Hematopoietic multipotent progenitor cell treated with erythropoietin and hydrocortisone succinate and interleukin-3 and kit ligand, for 17 days (in vitro differentiated cells): ENCODE results near the gene DDA1.
A peak's percentile ranks its signal among the peaks of the same experiment; 100 is the strongest.

Experiments
- DNase-seq: peaks from one replicate; pipeline ENCODE4 v3.0.0-alpha.2; 2015; ENCODE audit warnings: low spot score

The DDA1 gene

GRCh38 chr19:17330262-17331044 lies 21.1 kb downstream of the DDA1 start:
- DNase-seq = no peak

DNA sequence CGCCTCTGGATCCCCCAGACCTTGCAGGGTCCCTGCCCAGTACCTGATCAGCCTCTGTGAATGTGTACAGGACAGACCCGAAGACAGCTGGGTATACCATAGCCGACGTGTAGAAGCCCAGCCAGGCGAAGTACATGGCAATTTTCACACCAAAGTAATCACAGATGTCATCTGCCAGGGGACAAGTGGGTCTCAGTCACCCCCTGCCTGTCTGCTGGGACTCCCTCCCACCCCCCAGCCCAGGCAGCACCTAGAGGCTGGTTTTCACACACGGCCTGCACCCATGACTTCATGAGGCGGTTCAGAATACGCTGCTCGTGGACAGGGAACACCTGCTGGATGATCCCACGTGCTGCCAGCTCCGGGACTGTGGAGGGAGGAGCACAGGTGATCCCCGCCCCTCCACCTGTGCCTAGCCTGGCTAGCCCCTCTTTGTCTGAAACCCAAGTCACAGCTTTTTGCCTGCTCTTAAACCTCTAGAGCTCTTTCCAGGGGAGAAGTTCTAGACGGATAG lies 21.7 kb downstream of the DDA1 start:
- DNase-seq = no peak

DNA sequence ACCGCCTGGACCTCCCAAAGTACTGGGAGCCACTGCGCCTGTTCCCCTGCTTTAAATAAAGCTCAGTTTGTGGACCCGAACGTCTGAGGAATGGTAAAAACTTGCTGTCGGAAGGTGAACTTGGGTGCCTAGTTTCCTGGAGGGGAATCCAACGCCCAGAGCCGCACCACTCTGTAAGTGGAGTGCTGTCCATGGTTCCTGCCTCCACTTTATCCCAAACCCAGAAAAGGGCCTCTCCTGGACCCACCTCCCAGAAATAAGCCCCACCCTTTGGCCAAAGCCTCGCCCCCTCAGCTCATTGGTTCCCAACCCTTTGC lies 23.0 kb downstream of the DDA1 start:
- no peak for DNase-seq

DNA sequence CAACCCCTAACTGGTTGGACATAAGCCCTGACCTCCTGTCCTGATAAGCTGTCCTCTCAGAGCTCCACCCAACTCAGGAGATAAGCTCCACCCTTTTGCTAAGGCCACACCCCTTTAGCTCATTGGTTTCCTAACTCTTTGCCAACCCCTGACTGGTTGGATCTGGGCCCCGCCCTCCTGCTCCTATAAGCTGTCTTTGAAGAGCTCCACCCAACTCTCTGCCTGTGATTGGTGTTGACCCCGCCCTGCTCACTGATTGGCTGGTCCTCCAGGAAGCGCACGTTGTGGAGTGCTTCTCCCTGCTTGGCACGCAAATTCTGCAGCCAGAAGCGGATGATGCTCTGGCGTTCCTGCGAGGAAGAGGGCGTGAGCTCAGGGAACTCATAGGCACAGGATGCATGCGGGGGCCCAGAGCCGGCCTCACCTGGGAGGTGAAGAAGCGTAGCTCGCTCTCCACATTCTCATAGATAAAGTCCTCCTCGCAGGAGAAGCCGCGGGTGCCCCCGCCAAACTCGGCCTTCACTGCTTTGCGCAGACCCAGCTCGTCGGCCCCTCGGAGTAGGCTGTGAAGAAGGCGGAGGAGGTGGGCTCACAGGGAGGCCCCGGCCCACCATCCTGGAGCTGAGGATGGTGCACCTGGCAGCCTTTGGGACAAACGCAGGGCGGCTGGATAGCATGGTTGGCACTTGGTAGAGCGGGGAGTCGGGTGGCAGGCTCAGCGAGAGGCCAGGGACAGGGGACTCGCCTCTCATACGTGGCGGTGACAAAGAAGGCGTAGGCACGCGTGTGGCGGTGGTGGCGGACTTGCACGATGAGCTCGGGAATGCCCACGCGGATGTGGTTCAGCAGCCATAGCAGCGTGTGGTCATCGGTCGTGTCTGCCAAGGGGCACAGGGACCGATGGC lies 23.6 kb downstream of the DDA1 start:
- DNase-seq = peak; percentile 71

GRCh38 chr19:17333611-17334413 lies 24.4 kb downstream of the DDA1 start:
- no peak for DNase-seq

DNA sequence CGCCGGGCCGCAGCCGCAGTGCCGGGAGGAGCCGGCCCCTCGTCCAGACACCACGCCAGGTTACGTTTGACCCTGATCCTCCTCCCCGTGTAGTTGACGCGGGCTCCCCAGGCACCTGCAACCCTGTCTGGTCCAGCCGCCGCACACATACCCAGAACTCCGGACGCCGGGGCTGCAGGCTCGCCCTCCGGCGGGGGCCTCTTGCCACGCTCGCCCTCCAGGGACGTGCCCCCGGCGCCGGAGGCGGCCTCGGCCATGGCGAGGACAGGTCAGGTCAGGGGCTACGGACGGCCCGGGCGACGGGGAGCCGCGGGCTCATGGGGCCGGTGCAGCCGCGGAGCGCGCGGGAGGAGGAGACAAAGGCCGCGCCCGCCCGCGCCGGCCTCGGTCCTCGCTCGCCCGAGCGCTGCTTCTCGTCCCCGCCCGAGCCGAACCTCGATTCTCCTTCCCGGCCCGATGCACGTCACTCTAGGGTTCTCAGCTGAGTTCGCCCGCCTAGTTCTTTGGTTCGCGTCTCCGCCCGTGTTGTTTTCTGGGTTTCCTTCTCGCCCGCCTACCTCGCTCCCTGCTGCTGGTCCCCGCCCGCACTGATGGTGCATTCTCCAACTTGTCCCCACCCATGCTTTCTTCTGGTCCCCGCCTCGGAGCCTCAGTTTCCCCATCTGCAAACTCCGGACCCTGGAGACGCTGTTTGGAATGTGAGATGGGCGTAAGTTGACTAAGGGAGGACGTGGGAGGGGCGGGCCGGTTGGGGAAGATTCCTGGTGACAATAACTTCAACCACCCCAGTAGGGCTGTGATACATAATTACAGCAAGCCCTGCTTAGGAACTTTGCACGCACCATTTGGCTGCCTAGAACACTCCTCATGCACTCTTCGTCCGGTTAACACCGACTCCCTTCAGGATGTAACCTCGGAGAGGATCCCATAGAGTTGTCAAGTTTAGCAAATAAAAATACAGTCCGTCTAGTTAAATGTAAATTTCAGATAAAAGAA lies 25.3 kb downstream of the DDA1 start, which contains the start of gene ANO8:
Gene ANO8, minus strand, starts transcription at position 442 of the 996 bp plus-strand sequence. Its CDS starts 185 bp downstream, at position 257.
- peak; percentile 74 for DNase-seq

DNA sequence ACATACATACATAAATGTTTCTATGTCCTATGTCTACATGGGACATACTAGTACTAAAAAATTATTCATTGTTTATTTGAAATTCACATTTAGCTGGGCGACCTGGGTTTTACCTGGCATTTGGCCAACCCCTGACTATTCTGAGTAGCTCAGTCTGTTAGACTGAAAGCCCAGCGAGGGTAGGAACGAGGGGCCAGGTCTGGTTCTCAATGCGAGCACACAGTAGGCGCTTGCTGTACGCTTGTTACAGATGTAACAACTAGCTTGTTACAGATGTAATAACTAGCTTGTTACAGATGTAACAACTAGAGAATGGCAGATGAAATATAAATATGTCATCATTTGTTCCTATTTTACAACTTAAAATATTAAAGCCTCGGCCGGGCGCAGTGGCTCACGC lies 26.2 kb downstream of the DDA1 start:
- DNase-seq = no peak

GRCh38 chr19:17336872-17337674 lies 27.7 kb downstream of the DDA1 start, which contains the start of gene GTPBP3:
GTPBP3 (plus strand) TSS chr19:17337553; CDS start chr19:17337612, 59 bp downstream.
- peak; percentile 88 for DNase-seq

GRCh38 chr19:17337675-17338432 lies 28.5 kb downstream of the DDA1 start:
- DNase-seq = peak; percentile 34

- no peak for DNase-seq
These were observed 29.2 kb downstream of the DDA1 start for GRCh38 chr19:17338433-17339078.

GRCh38 chr19:17339088-17339741 lies 29.9 kb downstream of the DDA1 start:
- DNase-seq = no peak

GRCh38 chr19:17340302-17340870 lies 31.0 kb downstream of the DDA1 start:
- no peak for DNase-seq

DNA sequence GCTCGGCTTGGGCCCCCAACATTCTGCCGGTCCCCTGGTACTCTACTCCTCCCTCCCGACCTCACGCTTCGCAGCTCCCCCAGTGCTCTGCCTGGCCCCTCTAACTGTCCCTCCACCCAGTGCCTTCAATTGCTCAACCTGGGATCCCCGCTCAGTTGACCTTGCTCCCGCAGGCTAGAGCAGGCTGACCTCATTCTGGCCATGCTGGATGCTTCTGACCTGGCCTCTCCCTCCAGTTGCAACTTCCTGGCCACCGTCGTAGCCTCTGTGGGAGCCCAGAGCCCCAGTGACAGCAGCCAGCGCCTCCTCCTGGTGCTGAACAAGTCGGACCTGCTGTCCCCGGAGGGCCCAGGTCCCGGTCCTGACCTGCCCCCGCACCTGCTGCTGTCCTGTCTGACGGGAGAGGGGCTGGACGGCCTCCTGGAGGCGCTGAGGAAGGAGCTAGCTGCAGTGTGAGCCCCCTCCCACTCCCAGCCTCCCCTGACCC lies 31.6 kb downstream of the DDA1 start:
- DNase-seq = no peak

DNA sequence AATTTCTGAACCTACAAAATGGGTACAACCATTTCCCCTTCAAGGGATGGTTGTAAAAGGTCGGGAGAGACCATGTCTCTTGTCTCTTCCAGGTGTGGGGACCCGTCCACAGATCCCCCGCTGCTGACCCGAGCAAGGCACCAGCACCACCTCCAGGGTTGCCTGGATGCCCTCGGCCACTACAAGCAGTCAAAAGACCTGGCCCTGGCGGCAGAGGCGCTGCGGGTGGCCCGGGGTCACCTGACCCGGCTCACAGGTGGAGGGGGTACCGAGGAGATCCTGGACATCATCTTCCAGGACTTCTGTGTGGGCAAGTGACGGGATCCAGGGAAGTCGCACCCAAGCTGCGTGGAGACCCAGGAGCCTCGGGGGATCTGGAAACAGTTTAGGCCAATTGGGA lies 32.0 kb downstream of the DDA1 start:
- DNase-seq = no peak

DNA sequence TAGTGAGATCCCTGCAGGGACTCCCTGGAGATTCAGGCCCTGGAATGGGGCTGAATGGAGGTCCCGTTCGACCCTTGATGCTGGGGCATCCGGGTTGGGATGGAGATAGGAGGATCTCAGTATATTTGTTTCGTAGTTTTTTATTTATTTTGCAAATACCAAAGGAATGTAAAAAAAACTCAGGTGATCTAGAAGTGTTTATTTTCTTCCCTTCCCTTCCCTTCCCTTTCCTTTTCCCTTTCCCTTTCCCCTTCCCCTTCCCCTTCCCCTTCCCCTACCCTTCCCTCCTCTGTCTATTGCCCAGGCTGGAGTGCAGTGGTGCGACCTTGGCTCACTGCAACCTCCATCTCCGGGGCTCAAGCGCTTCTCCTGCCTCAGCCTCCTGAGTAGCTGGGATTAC lies 32.5 kb downstream of the DDA1 start:
- DNase-seq = no peak

DNA sequence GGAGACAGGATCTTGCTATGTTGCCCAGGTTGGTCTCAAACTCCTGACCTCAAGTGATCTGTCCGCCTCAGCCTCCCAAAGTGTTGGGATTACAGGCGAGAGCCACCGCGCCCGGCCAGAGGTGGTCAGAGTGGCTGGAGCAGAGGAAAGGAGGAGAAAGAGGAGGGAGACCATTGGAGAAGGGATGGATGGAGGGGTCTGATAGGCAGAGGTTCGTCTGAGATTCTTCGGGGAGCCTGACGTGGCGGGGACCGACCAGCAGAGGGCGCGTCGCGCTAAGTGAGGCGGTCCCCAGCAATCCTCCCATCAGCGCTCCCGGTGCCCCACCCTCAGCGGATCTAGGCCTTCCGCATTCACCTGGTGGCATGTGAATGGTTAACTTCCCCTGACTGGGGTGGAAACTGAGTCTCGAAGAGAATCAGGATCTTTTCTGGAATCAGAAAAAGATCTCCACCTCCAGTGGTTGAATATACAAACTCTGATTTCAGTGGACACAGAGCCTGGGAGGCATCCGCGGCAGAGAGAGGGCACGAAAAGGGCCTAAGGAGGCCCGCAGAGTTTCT lies 36.8 kb downstream of the DDA1 start:
- DNase-seq = peak; percentile 79

- no peak for DNase-seq
These were observed 38.0 kb downstream of the DDA1 start for GRCh38 chr19:17347361-17347760.
